ENCODE measurements around the gene FES.

FES gene

DNA sequence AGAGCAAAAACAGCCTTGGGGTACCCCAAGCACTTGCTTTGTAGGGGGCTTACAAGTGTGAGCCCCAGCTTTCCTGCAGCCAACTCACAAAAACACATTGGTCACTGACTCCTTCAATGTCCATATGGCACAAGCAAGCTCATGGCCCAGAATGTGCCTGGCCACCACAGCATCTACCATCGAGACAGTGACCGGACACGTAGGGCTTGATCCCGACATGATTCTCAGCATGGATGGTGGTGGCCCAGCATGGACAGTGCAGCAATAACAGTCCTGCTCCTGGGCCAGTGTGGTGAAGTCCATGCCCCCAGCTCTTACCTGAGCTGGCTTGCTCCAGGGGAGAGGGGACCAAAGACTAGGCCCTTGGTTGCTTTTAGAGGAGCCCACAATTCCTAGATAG is 56.7 kb downstream of the FES start:
- peaks cover 38% of the 10 kb centered on the region for H3K36me3 ChIP-seq (ENCODE audit: insufficient read depth, low read length)
- H3K9ac ChIP-seq (ENCODE audit: low read depth, low read length): no peak overlapping the region
- H3K4me1 ChIP-seq (ENCODE audit: insufficient read depth, low read length): no peaks in the 10 kb centered on the region
- H3K9me3 ChIP-seq (ENCODE audit: control insufficient read depth, insufficient read depth, low read length): no peaks in the 10 kb centered on the region

DNA sequence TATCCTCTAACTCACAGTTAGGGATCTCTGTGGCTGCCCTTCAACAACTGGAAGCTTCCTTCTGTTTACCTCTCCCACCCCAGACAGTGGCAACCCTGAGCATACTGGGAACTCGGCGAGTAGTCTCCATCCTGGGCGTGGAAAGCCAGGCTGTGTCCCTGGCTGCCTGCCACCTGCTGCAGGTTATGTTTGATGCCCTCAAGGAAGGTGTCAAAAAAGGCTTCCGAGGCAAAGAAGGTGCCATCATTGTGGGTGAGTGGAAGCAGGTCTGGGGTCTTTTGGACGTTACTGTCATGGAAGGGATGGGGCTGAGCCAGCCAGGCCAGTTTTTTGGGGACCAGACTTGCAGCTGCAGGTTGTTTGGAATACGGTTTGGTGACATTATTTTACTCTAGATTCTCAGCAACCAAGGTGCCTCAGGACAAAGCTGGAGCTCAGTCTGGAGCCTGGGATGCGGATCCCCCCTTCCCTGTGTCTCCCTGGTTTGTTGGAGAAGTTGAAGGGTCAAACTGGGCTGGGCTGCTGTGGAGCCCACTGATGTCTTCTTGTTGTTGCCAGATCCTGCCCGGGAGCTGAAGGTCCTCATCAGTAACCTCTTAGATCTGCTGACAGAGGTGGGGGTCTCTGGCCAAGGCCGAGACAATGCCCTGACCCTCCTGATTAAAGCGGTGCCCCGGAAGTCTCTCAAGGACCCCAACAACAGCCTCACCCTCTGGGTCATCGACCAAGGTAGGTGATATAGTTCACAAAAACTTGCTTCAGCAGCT is 58.2 kb downstream of the FES start:
- Histone ChIP-seq H3K36me3 (ENCODE audit: insufficient read depth, low read length) (peaks cover 43% of the 10 kb centered on the region), H3K9me3 (ENCODE audit: control insufficient read depth, insufficient read depth, low read length) (no peaks in the 10 kb centered on the region), H3K9ac (ENCODE audit: low read depth, low read length) (no peak overlapping the region), H3K4me1 (ENCODE audit: insufficient read depth, low read length) (no peaks in the 10 kb centered on the region)

- H3K9me3 ChIP-seq (ENCODE audit: control insufficient read depth, insufficient read depth, low read length): no peaks in the 10 kb centered on the region
- H3K9ac ChIP-seq (ENCODE audit: low read depth, low read length): no peak overlapping the region
- peaks cover 32% of the 10 kb centered on the region for H3K36me3 ChIP-seq (ENCODE audit: insufficient read depth, low read length)
- H3K4me1 ChIP-seq (ENCODE audit: insufficient read depth, low read length): no peaks in the 10 kb centered on the region
These were observed 60.8 kb downstream of the FES start for GRCh38 chr15:90945091-90945490.

All from ES-I3 (cell line).